ENCODE measurements around the gene MROH7.
"Not testable (repeated sequence)": the region's sequence is repeated elsewhere in the genome, so short reads cannot be mapped to it uniquely, and the experiment has no call there.

MROH7 gene

DNA sequence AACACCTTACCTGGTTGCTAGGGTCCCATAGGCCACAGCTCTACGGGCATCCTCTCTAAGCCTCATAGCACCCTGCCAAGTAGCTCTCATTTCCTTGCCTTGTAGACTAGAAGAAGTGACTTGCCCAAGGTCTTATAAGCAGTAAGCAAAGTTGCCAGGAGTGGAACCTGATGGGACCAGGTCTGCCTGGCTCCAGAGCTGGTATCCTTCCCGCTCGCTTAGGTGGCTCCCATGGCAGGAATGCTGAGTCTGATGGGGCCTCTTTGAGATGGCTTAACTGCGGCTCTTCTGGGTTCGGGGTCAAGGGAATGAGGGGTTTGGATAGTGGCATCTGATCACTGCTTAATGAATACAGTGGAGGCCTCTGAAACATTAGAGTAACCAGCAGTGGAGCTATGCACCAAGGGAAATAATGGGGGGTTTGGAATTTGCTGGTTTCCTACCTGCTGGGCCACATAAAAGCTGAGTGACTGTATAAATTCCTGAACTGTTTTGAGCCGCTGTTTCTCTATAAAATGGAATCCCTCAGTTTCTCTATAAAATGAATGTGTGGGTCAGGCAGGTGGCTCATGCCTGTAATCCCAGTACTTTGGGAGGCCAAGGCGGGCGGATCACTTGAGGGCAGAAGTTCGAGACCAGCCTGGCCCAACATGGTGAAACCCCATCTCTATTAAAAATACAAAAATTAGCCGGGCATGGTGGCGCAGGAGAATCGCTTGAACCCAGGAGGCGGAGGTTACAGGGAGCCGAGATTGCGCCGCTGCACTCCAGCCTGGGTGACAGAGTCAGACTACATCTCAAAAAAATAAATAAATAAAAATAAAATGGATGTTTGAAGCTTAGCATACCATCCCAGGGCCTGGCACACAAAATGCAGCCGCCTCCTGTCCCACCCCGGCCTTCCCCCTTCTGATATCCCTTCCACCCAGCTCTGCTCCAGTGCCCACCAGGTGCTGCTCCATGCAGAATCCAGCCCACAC lies 30.7 kb upstream of the MROH7 start:
- no peak for DNase-seq

DNA sequence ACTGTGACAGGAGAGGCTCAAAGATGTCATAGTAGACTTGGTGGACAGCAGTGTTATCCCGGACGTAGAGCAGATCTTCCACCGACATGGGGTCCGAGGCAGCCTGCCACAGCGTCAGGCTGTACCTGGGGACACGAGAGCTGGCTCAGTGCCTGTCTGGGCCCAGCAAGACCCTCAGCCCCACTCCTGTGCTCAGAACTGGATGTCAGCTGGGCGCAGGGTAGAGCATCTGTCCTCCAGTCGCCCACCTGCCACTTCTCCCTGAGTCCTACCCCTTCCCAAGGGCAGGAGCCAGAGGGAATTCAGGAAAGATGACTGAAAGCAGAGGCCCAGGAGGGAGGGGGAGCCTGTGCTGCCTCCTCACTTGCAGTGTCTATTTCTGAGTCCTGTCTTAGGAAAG lies 30.0 kb upstream of the MROH7 start:
- no peak for DNase-seq

DNA sequence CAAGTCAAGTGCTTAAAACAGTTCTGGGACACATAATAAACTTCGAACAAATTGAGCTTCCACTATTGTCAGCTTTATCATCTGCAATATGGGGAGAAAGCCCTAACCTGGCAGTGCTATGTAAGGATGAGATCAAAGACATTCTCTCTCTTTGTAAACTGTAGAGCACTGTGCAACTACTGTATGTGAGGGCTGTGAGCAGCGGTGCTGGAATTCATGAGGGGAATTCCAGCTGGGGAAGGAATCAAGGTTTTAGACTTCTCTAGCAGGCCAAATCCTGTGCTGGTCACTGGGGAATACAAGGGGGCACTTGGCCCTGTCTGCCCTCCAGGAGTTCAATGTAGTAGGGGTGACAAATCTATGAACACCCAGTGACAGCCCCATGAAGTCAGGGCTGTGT lies 27.6 kb upstream of the MROH7 start:
- no peak for DNase-seq

DNA sequence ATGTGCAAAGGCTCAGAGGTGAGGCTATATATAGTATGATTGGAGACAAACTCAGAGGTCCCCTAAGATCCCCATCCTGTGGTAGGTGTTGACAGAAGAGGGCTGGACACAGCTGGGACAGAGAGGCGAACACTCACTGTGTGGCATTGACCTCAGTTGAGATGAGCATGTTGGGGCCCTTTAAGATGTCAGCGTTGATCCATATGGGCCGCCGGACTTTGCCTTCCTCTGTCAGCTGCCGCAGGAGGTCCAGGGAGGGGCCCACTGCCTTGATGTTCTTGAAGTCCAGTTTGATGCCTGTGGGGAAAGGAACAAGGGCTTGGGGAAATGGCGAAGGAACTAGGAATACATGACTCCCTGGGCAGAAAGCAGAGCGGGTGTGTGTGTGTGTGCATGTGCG lies 27.0 kb upstream of the MROH7 start:
- DNase-seq: no peak

DNA sequence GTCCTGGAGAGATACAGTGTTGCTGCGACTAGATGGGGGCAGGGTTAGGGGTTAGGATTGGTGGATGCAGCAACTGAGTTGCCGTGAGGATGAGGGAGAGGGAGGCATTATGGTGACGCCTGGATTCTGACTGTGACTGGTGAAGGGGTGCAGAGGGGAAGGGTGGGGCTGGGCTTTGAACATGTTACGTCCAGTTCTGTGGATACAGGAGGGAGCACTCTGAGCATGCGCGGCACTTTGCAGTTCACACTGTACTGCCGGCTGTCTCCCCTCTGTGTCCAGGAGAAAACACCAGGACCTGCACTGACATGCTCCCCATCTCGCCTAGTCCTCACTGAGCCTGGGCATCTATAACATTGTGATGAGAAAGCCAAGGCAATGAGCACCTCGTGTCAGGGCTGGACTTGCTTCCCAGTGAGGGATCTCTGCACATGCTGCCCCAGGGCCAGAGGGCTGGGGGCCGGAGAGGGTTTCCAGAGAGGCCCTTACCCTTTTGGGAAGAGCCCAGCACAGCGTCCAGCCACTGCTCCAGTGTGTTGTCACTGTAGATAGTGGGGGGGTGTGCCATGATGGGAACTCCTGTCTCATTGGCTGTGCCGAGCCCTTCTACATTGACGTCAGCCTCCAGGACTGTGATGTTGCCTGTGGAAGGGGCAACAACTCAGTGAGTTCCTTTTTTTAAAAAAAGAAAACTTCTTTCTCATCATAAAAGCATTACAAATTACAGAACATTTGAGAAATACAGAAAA lies 25.9 kb upstream of the MROH7 start:
- no peak for DNase-seq

DNA sequence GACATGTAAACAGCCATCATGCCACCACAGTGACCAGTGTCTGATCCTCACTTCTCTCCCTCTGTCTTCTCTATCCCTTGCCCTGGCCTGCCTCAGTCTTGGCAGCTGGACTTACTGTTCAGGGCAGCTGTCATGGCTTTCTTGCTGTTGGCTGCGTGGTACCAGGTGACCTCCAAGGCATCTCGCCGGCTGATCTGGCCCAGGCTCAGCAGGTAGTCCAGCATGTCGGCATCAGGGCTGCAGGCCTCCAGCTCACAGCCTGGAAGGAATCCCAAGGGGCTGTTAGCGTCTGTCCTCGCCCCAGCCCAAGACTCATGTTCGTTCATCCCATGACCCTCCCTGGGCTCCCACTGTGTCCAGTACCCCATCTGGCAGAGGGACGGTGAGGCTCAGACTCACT lies 21.8 kb upstream of the MROH7 start:
- no peak for DNase-seq

DNA sequence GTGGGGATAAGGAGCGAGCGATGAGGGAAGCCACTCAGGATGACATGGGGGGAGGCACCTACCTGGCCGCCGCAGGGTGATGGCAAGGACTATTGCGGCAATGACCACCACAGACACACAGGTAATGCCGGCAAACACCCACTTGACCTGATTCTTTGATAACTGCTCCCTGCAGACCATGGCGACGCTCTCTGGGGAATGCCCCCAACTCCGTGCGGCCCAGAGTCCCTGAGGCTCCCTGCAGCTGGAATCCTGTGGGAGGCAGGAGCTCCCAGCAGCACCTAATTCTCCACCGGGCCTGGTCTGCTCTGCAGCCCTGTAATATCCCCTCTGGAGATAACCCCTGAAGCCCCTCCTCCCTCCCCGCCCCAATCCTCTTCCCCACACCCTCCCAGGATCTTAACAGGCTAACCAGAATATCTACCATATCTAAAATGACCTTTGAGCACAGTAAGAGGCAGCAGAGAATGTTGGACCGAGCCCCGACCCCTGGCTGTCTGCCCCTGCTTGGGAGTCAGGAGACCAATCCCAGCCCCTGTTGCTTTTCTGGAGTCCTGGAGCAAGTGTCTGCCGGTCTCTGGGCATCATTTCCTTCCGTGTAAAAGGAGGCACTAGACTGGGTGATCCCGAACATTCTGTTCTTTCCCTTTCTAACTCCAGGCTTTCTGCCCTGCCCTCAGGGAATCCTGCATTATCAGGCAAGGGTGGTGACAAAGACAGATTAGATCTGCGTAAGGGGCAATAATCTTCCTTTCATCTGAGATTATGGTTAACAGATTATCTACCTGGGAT lies 18.2 kb upstream of the MROH7 start, which contains the start of gene FAM151A:
Gene FAM151A, minus strand, starts transcription at position 310 of the 792 bp plus-strand sequence. Its CDS starts 130 bp downstream, at position 180.
- DNase-seq: no peak

DNA sequence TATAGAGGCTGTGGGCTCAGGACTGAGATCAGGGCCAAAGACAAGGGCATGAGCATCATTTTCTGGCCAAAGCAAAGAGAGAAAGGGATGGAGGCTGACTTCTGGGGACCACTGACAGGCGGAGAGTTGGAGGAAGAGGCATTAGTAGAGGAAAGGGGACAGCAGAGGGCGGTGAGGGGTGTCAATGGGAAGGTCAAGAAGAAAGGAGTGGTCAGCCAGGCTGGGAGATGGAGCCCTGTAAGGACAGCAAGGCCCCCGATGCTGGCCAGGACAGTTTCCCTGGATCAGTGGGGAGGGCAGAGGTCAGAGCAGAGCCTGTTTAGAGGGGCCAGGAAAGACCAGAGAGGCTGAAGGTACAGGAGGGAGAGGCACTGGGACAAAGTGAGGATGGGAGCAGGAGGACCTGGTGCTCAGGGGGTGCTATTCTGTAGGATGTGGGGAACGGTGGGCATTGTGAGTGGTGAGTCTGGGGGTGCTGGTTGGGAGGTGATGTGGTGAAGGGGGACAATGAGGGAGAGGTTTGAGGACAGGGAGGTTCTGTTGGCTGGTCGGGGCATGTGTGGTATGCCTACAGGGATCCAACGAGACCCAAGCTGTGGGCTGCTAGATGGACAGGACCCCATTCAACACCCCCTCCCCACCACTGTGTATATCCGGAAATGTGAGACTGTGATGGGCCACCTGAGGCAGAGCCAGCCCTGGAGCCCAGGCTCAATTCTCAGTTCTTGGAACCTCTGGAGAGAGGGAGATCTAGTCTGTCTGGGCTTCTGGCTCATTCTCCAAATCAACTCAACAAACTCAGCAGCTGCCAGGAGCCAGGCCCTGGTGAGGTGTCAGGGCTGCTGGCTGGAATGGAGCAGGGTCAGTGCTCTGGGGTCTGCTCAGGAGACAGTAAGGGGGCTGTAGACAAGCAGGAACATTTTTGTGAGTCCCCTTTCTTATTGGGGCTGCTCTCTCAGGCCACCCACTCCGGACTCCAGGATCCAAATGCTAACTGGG lies 16.8 kb upstream of the MROH7 start:
- no peak for DNase-seq

DNA sequence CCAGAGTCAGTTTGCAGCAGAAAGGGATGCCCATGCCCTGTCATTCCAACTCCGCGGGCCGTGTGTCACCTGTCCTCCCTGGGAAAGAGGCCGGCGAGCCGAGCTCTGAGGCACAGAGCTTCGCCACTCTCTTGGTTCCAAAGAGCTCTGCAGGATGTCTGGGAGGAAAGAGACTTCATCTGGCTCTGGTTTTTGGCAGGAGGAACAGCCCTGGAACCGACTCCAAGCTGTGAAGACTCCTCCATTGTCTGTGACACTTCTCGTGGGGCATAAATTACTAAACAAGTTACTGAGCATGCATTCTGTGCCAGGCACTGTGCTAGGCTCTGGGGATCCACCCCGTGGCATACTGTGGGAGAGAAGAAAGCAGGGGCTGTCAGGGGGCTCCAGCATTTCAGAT lies 14.4 kb upstream of the MROH7 start:
- no peak for DNase-seq

DNA sequence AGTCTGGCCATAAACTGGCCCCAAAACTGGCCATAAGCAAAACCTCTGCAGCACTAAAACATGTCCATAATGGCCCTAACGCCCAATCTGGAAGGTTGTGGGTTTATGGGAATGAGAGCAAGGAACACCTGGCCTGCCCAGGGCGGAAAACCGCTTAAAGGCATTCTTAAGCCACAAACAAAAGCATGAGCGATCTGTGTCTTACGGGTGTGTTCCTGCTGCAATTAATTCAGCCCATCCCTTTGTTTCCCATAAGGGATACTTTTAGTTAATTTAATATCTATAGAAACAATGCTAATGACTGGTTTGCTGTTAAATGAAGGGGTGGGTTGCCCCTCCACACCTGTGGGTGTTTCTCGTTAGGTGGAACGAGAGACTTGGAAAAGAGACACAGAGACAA lies 5.8 kb upstream of the MROH7 start:
- DNase-seq: not testable (repeated sequence)

DNA sequence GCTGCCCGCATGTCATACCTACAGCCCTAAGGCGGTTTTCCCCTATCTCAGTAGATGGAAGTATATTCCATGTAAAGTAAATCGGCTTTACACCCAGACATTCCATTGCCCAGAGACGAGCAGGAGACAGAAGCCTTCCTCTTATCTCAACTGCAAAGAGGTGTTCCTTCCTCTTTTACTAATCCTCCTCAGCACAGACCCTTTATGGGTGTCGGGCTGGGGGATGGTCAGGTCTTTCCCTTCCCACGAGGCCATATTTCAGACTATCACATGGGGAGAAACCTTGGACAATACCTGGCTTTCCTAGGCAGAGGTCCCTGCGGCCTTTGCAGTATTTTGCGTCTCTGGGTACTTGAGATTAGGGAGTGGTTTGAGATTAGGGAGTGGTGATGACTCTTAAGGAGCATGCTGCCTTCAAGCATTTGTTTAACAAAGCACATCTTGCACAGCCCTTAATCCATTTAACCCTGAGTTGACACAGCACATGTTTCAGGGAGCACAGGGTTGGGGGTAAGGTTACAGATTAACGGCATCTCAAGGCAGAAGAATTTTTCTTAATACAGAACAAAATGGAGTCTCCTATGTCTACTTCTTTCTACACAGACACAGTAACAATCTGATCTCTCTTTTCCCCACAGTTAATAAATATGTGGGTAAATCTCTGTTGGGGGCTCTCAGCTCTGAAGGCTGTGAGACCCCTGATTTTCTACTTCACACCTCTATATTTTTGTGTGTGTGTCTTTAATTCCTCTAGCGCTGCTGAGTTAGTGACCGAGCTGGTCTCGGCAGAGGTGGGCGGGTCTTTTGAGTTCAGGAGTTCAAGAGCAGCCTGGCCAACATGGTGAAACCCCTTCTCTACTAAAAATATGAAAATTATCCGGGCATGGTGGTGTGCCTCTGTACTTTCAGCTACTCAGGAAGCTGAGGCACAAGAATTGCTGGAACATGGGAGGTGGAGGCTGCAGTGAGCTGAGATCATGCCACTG lies 4.8 kb upstream of the MROH7 start:
- peak; percentile 77 for DNase-seq

DNA sequence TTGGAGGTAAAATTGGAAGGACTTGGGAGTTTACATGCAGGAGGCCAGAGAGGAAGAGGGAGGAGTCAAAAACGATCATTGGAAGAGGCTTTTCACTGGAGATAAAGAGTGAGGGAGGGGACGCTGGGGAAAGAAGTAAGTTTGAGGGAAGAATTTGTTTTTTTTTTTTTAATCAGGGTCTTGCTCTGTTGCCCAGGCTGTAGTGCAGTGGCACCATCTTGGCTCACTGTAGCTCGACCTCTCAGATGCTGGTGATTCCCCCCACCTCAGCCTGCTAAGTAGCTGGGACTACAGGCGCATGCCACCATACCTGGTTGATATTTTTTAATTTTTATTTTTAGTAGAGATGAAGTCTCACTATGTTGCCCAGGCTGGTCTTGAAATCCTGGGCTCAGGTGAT lies 1.2 kb upstream of the MROH7 start:
- DNase-seq: no peak

DNA sequence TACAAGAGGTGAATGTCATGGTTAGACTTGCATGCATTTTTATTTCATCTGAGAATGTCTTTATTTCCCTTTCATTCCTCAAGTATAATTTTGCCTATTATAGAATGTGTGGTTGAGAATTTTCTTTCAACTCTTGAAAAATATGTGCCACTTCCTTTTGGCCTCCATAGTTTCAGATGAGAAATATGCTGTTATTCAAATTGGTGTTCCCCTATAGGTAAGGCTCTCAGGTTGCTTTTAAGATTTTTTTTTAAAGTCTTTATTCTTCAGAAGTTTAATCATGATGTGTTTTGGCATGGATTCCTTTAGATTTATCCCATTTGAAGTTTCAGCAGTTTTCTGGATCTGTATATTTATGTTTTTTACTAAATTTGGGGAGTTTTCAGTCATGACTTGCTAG lies 2.1 kb downstream of the MROH7 start:
- peak; percentile 21 for DNase-seq

DNA sequence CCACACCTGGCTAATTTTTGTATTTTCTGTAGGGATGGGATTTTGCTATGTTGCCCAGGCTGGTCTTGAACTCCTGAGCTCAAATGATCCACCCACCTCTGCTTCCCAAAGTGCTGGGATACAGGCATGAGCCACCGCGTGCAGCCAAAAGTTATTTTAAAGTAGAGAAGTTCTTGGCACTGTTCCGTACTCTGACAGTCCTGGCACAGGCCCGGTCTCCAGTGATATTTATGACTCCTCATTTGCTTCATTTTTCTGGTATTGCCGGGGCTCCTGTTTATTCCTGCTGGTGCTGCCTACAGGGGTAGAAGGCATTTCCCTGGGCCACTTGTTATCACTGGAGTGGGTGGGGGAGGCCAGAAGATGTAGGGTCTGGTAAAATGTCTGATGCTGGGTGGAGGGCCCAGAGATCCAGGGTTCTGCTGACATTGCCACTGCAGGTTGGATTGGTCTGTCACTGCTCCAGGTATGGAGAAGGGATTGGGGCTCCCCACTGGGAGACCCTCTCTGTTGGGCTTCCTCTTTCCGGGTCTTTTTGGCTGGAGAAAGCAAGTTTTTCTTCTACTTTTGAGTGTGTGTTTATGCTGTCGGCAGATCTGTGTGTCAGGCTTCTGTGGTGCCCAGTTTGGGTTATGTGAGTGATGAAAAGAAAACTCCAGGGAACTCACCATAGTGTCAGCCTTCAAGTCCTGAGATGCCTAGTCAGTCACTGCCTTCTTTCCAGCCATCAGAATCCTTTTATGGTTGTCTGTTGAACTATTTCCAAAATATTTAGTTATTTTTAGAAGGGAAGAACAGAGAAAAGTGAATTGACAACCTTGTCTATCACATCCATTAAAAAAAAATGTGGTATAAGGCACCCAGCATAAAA lies 4.5 kb downstream of the MROH7 start:
- DNase-seq: no peak

DNA sequence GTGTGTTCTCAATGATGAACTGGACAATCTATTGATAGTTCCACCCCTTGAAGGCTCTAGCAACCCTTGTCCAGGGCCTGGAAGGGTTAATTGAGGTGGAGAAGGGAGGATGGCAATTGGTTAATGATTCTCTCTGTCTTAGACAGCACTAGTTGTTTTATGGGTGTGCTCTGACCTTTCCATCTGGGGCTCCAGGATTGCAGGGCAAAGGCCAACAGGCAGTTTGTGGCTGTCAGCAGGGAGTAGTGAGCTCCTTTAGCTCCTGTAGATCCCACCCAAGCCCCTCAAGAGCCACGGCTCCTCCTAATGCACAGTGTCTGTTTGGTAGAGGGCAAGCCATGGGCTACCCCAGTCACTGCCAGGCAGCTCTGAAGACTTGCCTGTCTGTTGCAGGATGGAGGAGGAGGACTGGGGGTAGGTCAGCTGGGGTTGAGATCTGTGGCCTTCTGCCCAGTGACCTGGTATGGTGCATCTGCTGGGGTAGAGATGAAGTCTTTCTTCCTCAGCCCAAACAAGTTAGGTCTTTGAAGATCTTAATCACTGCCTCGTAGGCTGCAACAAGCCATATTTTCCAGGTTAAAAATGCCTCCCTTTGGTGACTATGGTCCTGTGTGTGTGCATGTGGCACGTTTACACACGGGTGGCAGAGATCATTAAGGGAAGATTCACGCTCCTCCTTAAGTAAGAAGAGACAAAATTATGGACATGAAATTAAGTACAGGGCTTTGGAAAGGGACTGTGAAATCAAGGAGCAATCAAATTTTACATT lies 7.7 kb downstream of the MROH7 start:
- DNase-seq: no peak

DNA sequence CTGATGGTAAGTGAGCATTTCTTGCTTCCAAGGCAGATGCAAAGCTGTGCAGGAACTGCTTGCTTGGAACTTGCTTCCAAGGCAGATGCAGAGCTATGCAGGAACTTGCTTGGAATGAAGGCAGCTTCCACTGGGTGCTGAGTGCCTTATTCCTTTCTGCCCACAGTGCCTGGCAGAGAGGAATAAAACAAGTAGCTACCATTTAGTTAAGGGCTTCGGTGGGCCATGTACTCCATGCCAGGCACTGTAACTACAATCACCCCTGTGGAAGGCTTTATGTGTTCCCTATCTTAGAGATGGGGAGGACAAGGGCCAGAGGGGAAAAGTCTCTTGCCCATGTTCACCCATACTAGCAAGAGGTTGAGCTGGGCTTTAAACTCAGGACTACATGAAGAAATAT lies 8.3 kb downstream of the MROH7 start:
- DNase-seq: no peak

DNA sequence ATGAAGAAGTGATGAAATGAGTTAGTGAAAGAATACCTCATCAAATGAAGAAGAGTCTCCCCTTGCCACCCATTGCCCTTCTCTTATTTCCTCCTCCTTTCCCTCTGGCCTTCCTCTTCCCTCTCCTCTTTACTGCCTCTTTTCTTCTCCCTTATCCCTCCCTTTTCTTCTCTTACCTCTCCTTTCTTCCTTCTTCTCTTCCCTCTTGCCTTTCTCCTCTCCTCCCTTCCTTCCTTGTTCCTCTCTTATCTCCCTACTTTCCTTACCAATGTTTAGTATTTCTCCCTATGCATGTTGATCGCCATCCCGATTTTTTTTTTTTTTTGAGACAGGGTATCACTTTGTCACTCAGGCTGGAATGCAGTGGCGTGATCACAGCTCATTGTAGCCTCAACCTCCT lies 8.8 kb downstream of the MROH7 start:
- no peak for DNase-seq

DNA sequence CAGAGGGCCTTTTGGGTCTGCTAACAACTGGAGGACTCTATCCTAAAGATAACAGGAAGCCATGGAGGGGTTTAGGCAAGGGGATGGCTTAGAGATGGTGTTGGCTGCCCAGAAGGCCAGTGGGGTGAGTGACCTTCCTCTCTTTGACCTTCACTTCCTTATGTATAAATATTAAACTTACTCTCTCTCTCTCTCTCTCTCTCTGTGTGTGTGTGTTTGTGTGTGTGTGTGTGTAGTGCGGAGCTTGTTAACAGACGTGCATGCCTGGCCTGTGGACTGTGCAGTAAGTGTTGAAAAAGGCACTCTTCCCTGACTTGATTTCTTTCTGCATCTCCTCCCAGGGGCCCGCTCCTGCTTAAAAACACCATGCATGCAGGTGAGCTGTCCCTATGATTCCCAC lies 10.0 kb downstream of the MROH7 start:
- DNase-seq: no peak

DNA sequence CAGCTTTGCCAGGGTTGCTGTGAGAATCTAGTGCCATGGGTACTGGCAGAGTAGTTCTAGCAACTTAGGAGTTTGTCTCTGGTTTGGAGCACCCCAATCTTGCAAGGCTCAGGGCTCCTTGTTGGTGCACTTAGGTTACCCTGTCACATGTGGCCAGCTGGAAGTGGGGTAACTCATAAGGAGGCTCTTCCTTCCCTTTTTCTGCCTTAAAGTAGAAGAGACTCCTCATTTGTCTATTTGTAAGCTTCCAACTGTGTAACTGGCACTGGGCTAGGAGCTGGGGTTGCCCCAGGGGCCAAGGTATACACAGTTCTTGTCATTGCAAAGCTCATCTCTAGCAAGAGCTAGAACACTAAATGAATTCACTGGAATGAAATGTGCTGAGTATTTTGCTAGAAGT lies 10.6 kb downstream of the MROH7 start:
- no peak for DNase-seq
